Transverse colon (tissue), 4 donors: Measurements from ENCODE around the gene PHACTR3.

Experiments
- POLR2AphosphoS5 ChIP-seq, 3 donors: sonication (generic); formaldehyde crosslinking; IDR thresholded peaks; one replicate each; pipeline ENCODE4 v1.6.1; 2016; ENCODE audit warnings: antibody characterized with exemption in 3 of 3
- TF ChIP-seq, protein P1 (sequence below), 5 experiments: fragments of 200-600 bp in 3 of 5; fragments of 450-650 bp in 2 of 5; sonication (generic) in 3 of 5; IDR thresholded peaks; 1 replicate in 2 of 5; 2 replicates in 3 of 5; pipeline ENCODE4 v1.5.1; 2016 to 2017; ENCODE audit warnings: antibody characterized with exemption in 5 of 5, inconsistent platforms in 3 of 5, mild to moderate bottlenecking in 2 of 5, moderate library complexity in 1 of 5

DNA sequence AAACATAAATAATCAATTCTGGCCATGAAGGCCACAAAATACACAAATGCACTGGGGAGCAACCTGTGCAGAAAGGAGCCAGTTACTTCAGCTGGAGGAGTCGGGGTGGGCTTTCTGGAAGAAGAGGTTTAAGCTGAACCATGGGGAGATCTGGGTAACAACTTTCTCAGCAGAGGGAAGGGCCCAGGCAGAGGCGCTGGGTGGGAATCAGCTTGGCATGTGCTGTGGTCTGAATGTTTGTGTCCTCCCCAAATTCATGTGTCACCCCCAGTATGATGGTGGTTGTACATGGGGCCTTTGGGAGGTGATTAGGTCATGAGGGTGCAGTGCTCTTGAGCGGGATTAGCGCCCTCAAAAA lies 221.2 kb downstream of the PHACTR3 start:
- TF ChIP-seq, protein P1, sequence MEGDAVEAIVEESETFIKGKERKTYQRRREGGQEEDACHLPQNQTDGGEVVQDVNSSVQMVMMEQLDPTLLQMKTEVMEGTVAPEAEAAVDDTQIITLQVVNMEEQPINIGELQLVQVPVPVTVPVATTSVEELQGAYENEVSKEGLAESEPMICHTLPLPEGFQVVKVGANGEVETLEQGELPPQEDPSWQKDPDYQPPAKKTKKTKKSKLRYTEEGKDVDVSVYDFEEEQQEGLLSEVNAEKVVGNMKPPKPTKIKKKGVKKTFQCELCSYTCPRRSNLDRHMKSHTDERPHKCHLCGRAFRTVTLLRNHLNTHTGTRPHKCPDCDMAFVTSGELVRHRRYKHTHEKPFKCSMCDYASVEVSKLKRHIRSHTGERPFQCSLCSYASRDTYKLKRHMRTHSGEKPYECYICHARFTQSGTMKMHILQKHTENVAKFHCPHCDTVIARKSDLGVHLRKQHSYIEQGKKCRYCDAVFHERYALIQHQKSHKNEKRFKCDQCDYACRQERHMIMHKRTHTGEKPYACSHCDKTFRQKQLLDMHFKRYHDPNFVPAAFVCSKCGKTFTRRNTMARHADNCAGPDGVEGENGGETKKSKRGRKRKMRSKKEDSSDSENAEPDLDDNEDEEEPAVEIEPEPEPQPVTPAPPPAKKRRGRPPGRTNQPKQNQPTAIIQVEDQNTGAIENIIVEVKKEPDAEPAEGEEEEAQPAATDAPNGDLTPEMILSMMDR (IDR thresholded peaks at IDR 0.05) = no peak
- TF ChIP-seq POLR2AphosphoS5 (IDR thresholded peaks at IDR 0.05) = no peak
